SHP77 (cell line): ENCODE data around the gene NUDT13.

Experiments
- DNase-seq, 2 experiments: peaks; one replicate each; lab custom pipeline; 2025; lab: John Stamatoyannopoulos, UW

Gene NUDT13

DNA sequence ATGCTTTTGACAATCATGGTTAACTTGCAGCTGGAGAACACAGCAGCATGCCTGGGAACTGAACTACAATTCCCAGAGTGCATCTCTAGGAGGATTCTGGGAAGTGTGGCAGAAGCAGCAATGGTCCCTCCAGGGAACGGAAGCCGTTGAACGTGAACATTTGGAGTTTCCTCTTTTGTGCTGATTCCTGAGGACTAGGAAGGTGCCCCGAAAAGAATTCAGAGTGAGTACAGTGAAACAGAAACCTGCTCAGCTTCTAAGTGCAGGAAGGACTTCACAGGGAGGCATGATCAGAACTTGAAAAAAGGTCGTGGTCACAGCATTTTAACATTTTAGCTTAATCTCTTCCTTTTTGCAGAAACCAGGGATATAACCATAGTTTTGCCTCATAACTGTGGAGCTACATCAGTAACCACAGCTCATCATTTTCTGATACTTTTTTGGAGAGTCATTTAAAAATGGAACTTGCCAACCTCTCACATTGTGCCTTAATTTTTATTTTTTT lies at the start of gene NUDT13:
NUDT13 (plus strand) TSS at position 111 of the 505 bp plus-strand sequence. CDS start 3,911 bp downstream, outside the sequence.
- DNase-seq, result peak; percentile 19 to 46

DNA sequence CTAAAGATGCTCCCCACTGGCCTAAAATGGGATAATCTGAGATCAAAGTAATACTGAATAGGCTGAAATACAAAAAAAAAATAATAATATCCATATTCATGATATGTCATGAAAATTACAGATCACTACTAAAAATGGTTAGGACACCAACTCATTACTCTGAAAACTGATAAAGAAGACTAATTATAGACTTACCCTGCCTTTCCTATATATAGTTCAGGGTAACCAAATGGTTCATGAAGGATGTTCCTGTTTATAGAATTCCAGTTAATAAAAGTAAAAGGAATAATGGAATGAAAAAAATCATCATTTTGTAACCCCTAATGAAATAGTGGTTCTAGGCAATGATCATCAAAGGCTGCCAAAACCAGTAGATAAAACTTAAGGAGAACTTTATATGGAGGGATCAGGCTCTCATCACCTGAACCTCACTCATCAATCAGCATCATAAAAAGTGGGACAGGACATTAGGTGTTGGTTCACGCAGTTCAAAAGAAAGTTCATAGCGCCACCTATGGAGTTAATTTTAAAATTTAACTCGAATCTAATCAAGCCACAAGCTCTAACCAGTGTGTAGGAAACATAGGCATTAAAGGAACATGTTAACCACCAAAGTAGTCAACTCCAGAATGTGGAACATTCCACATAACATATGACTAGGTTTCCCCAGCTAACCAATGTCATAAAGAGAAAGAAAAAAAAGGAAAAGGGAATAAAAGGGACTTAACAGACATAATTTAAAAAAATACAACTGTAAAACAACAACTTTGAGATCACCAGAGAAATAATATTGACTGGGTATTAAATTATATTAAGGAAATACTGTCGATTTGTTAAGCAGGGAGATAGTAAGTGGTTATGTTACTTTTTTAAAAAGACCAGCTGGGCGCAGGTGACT lies 49.3 kb upstream of the NUDT13 start:
- DNase-seq, result peak; percentile 6 to 20

- no peak for DNase-seq
Measured at GRCh38 chr10:73061743-73062142, 48.5 kb upstream of the NUDT13 start.

DNA sequence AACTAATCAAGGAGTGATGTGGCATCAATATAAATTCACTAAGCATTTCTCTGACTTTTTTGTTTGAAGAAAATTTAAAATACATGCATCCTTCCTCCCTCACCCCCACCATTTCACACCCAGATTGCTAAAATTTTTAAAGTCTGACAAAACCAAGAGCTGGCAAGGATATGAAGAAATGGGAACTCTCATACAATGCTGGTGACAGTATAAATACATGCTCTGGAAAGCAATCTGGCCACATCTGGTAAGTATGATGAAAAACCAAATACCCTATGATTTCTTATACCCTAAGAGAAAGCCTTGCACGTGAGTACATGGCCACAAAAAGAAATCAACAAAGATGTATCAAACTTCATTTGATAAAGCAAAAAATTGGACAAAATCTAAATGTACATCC lies 44.8 kb upstream of the NUDT13 start:
- DNase-seq, result no peak

DNA sequence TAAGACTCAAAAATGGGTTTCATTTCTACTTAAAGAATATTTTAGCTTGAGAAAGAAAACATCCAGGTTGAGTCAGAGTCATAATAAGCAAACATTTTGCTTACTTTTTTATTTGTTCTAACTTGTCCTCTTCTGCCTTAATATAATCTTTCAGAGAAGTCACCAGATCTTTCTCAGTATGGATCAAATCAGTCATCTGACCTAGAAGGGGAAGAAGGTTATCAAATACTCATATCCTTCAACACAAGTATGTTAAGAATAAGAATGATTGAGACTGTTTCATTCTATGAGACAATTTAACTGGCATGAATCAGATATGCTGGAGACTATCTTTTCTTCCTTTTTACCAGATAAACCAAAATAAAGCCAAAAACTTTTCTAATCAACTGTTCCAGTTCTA lies 36.6 kb upstream of the NUDT13 start:
- no peak for DNase-seq

DNA sequence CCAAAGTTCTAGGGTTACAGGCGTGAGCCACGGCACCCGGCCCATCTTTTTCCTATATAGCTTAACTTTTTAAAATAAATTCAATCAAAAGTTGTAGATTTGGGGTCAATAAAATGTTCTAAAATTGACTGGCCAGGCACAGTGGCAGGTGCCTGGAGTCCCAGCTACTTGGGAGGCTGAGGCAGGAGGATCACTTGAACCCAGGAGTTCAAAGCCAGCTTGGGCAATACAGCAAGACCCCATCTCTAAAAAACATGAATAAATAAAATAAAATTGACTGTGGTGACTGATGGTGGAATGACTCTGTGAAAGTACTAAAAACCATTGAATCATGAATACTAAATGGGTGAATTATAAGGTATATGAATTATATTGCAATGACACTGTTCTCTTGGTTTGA lies 34.4 kb upstream of the NUDT13 start:
- DNase-seq, result no peak

- DNase-seq, result no peak
Measured at GRCh38 chr10:73076360-73077183, 33.7 kb upstream of the NUDT13 start.

DNA sequence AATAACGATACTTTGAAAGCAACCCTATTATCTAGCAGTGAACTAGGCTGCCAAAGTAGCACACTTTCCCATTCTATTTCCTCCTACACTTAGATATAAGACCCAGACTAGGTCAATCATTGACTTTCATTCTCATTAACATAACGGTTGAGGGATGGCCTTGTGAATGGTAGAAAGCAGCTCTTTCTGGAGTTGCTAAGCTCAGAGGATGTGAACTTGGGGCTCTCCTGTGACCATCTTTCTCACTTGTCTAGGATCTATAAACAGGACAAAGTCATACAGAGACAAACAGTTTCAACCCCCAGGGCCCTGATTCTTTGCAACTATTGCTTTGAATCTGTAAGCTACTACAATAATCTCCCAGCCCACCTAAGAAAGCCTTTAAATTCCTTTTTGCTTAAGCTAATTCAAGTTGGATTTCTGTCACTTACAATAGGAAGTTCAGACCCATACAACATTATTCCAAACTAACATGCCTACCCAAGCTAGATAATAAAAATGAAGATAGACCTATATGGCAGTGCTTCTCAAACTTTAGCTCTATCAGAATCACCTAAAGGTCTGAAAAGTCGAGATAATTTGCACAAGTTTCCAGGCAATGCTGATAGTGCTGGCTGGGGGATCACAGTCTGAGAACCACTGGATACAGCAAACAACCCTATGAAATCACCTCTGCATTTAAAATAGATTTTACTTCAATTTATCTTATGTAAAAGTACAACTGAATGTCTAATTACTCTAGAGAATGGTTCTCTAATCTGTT lies 30.3 kb upstream of the NUDT13 start:
- no peak for DNase-seq

GRCh38 chr10:73083221-73083620 lies 27.0 kb upstream of the NUDT13 start:
- DNase-seq, result no peak

DNA sequence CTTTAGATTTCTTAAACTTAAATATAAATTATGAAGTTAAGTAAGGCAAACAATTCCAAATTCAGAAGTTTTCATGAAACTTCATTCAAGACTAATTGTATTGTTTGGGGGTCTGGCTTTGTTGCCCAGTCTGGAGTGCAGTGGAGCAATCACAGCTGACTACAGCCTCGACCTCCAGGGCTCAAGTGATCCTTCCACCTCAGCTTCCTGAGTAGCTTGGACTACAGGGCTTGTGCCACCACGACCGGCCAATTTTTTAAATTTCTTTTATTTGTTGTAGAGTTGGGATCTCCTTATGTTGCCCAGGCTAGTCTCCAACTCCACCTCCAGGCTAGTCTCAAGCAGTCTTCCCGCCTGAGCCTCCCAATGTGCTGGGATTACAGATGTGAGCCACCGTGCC lies 26.0 kb upstream of the NUDT13 start:
- no peak for DNase-seq

GRCh38 chr10:73086816-73087215 lies 23.4 kb upstream of the NUDT13 start:
- no peak for DNase-seq

DNA sequence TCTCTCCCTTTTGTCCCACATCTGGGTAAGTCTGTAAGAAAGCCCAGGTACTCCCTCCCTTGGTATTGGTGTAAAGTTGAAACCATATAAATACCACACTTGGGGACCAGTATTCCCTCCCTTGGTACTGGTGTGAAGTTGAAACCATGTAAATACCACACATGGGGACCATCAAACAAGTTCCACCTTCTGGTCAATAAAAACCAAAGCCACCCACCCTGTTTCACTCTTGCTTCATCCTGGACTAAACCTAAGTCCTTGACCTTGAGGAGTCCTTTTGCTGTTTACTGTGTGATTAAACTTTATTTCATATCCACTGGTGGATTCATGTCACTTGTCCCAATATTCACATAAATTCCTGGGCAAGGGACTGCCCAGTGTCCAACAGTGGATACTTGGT lies 22.0 kb upstream of the NUDT13 start:
- no peak for DNase-seq

DNA sequence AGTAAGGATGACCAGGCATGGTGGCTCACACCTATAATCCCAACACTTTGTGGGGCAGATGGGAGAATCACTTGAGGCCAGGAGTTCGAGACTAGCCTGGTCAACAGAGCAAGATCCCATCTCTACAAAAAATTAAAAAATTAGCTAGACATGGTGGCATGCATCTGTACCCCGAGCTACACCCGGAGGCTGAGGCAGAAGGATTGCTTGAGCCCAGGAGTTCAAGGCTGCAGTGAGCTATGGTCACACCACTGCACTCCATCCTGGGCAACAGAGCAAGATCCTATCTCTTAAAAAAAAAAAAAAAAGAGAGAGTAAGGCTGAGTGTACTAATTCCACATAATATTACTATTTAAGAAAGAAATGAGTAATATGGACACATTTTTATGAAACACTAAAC lies 17.4 kb upstream of the NUDT13 start:
- DNase-seq, result no peak

DNA sequence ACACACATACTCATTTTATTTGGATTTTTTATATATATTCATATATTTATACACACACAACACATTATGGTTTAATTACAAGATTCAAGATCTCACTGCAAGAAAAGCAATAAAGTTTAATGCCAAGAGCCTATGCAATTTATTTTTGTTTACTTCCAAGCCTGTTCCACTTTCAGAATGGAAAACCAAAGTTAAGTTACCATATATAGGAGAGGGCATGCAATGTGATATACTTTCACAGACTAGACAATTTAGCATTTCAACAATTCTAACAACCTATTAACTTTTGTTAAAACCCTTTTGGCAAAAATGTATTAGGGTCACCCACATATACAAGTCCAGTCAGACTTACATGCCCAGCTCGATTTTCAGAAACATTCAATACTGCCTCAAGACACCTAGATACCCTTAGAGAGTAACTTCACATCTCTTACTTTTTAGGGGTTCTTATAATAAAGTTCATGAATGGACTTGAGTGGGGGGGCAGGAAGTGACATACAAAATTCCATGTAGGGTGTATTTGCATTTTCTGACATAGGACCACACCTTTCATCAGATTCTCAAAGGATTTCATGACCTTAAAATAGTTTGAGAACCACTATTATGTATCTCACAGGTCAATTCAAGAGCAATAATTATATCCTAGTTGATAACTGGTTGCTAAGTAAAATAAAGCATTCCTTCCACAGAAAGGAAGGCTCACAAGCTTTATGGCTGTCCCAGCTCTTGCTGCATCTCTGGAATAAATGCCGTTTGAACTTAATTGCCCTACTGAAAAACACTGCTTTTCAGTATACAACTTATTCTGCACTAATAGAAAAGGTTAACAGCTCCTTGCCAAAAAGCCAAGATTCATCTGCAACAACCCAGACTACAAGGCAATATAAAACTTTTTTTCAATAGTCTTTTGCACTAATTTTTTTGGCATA lies 16.1 kb upstream of the NUDT13 start:
- DNase-seq, result no peak

DNA sequence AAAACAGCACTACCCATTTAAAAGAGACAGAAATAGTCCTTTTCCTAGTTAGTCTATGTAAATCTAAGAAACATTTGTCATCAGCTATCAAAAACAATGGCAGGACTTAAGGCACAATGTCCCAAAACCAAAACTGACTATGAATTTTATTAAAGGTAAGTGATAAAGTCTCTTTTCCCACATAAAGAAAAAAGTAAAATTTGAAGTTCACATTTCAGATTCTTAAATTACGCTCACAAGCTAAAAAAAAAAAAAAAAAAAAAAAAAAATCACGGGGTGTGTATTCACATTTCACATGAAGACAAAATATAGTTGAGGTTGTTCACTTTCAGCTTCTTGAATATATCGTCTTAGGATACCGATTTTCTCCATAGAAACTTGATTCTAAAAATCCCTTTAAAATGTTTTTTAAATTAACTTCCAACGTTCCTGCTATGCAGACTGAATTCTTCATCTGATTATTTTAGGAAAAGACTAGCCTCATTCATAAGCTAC lies 15.2 kb upstream of the NUDT13 start:
- no peak for DNase-seq

- peak; percentile 12 to 15 for DNase-seq
Measured at GRCh38 chr10:73095481-73096021, 14.7 kb upstream of the NUDT13 start.

DNA sequence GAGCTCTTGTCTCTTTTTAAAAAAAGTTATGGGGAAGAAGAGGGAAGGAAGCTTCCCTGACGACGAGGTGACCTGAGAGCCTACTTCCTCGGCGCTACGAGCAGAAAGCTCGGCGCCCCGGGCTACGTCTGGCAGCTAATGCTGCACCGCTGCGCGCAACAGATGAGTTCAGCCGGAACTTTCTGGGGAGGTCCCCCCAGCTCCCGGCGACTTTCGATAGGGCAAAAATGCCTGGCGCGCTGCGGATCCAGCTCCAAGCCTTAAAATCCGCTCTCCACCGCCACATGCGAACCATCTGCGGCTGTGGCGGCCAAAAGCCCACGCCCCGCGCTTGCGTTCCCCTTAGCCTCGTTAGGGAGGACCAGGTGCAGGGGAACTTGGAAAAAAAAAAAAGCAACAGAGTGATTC lies 14.2 kb upstream of the NUDT13 start:
- peak in 1 of 2 experiments; percentile 5 for DNase-seq

DNA sequence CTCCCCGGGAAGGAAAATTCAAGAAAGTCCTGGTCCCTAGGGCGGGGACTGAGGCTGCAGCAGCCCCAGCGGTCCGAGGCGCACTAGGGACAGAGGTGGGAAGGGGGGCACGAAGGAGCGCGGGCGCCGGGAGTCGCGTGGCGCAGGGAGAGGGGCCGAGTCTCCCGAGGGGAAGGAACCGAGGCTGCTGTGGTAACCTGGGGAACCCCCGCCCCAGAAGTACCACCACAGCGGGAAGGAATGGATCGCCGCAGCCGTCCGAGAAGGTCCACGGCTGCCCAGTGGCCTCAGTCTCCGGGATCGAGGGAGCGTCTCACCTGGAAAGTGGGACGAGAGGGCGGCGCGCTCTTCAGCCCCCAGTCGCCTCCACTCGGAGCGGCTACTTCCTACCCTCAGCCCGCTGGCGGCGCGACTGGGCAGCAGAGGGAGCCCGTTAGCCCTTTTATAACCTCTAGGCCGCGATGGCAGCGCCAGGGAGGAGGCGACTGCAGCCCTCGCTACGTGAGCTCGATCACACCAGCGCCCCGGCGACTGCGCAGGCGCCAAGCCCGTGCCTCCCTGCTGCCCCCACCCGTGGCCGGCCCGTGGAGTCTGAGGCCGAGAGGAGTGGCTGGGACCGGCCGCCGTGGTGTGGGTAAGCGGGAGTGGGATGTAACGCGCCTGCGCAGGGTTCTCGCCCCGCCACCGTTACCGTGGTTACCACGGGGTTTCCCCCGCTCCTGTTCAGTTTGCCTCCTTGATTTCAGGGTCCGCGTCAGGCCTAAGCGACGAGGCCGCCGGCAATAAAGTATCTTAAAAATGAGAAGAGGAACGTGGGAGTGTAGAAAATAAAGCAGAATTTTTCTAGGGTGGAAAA lies 13.6 kb upstream of the NUDT13 start, which contains the start of gene P4HA1:
P4HA1 (minus strand) TSS at position 418 of the 856 bp plus-strand sequence. CDS start 21,983 bp downstream, outside the sequence.
- peak; percentile 71 to 87 for DNase-seq

GRCh38 chr10:73097305-73097670 lies 13.0 kb upstream of the NUDT13 start:
- no peak for DNase-seq
